ENCODE measurements around the gene TK1. TPM values are rescaled to one million over a fixed set of nuclear protein-coding genes. Genes with fewer than 3 reads are reported as not detected.
"Not testable (repeated sequence)": the region's sequence is repeated elsewhere in the genome, so short reads cannot be mapped to it uniquely, and the experiment has no call there.

The TK1 gene
- total RNA-seq (2014; rRNA removed; shearing (Covaris generic)): 76.8 and 84.5 TPM in 2 replicates

DNA sequence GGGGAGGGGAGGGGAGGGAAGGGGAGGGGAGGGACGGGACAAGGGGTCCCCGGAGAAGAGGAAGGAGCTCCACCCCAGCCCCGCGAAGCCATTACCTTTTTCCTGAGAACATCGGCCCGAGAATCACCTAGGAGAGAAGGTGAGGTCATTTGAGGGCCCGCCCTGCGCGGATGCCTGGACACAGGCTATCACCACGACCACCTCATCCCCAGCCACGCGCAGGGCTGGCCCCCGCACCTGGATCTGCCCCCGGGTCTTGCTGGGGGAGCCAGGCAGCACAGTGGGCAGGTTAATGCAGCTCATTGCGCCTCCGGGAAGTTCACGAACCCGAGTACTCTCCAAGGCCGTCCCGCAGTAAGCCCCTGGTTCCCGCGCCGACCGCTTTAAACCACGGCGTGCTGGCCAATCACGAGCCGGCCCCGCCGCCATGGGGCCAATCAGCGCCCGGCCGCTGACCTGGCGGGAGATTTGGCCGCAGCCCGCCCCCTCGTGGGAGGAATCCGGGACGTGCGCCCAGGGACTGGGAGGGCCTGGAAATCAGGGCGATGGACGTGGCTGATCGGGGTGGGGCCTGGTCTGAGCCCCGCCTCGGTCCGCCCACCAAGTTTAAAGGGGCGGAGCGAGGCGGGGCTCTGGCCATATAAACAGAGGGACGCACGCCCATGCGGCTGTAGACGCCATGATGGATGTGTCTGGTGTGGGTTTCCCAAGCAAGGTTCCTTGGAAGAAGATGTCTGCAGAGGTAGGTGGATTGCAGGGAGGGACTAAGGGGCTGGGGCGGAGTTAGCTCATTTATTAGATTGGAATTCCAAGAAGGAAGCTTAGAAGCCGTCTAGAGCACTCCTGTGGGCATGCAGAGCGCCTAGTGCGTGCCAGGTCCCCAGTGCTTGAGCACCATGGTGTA is at the start of gene TK1, which contains the start of gene AFMID:
TK1 (minus strand) TSS at position 361 of the 904 bp plus-strand sequence; CDS start at position 303, 58 bp downstream.
AFMID (plus strand) TSS at position 671 of the 904 bp plus-strand sequence; CDS start at position 680, 9 bp downstream.
- in situ Hi-C loops (cut with HindIII; ENCODE audit: low sequenced_read_pairs): no loop called here
- peak; percentile 99 for DNase-seq (ENCODE audit: low spot score)

GRCh38 chr17:78235885-78236284 is 49.0 kb upstream of the TK1 start:
- DNase-seq (ENCODE audit: low spot score): no peak
- in situ Hi-C loops (cut with HindIII; ENCODE audit: low sequenced_read_pairs): no loop called here

GRCh38 chr17:78235022-78235421 is 48.2 kb upstream of the TK1 start:
- DNase-seq (ENCODE audit: low spot score); in situ Hi-C loops (cut with HindIII; ENCODE audit: low sequenced_read_pairs): not testable (repeated sequence)

GRCh38 chr17:78234261-78234865 is 47.5 kb upstream of the TK1 start:
- in situ Hi-C loops (cut with HindIII; ENCODE audit: low sequenced_read_pairs): no loop called here
- DNase-seq (ENCODE audit: low spot score): no peak

DNA sequence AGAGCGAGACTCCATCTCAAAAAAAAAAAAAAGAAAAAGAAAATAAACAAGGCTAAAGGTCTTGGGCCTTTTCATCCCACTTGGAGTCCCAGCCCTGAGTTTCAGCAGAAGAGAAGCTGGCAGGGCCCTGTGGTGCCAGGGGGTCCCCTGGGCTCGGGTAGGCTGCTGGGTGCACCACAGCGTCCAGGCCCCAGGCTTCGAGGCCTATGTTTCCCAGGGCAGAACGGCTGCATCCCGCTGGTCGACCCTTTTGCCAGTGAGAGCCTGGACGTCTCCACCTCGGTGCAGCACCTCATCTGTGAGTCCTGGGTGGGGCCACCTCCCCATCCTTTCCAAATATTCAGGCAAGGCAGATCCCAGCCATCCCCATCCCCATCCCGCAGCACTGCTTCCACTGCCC is 46.8 kb upstream of the TK1 start:
- DNase-seq (ENCODE audit: low spot score): no peak
- in situ Hi-C loops (cut with HindIII; ENCODE audit: low sequenced_read_pairs): no loop called here

DNA sequence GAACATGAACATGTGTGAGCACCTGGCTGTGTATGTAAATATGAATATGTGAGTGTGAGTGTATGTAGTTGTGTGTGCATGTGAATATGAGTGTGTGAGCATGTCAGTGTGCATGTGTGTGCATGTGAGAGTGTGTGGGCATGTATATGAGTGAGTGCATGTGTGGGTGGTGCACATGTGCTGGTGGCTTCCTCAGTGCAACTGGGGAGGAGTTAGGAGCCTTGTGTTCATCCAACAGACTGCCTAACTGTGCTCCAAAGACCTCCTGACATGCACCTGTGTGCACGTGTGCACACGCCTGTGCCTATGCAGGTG is 46.0 kb upstream of the TK1 start:
- in situ Hi-C loops (cut with HindIII; ENCODE audit: low sequenced_read_pairs): no loop called here
- no peak for DNase-seq (ENCODE audit: low spot score)

DNA sequence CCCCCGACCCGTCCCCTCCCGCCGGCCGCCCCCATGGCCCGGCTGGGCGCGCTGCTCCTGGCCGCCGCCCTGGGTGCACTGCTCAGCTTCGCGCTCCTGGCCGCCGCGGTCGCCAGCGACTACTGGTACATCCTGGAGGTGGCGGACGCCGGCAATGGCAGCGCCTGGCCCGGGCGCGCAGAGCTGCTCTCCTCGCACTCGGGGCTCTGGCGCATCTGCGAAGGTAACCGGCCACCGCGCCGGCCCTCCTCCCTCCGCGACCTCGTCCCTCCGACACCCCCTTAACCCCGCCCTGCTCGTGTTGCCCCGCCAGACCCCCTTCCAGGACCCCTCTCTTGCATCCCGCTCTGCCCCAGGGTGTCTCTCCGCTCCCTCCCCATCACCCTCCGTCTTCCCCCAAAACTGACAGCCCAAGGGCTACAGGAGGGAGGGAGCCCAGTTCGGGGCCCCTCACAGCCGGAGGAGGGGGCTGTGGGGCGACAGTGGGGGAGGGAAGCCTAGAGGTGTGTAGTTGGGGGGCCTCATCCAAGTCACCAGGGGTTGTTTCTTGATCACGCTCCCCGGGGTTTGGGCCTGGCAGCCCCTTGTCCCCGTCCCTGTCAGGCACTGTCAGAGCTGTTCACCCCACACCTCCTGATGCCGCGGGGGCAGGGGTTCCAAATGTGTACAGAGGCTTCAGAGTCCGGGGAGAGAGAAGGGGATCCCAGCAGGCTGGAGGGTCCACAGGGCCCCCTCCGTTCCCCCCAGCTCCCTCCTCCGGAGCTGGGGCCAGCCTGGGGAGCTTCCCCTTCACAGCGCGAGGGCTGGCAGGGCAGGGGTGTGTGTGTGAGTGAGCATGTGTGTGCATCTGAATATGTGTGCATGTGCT is 45.4 kb upstream of the TK1 start:
- in situ Hi-C loops (cut with HindIII; ENCODE audit: low sequenced_read_pairs): no loop called here
- no peak for DNase-seq (ENCODE audit: low spot score)

- in situ Hi-C loops (cut with HindIII; ENCODE audit: low sequenced_read_pairs): no loop called here
- no peak for DNase-seq (ENCODE audit: low spot score)
These were observed 44.4 kb upstream of the TK1 start, which contains the start of gene TMEM235 for GRCh38 chr17:78230996-78231935. TSS of gene TMEM235 (plus strand) at chr17:78231631. CDS start at chr17:78232024, 393 bp downstream.

DNA sequence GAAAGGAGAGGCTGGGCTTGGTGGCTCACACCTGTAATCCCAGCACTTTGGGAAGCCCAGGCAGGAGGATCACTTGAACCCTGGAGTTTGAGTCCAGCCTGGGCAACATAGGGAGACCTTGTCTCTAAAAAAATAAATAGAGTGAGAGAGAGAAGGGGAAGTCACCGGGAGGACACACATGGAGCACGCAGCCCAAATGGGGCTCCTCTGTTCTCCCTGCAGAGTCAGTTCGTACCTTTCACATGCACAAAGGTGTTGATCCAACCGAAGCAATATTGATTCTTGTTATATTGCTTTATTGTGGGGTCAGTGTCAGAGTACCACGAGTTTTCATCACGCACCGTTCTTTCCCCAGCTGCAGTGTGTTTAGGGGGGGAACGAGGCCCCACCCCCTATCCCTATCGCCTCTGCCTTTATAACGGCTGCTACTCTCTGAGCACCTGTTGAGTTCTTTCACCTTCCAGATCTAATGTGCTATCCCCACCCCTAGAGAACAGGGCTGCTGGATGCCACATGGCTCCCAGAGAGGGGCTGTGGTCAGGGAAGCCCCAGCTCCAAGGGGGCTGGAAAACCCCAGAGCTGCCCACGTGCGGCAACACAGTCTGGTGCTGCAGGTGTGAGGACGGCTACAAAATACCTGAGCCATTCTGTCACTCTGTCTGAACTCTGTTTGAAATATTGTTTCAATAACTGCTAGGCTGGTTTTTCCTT is 43.6 kb upstream of the TK1 start:
- in situ Hi-C loops (cut with HindIII; ENCODE audit: low sequenced_read_pairs): no loop called here
- DNase-seq (ENCODE audit: low spot score): no peak

DNA sequence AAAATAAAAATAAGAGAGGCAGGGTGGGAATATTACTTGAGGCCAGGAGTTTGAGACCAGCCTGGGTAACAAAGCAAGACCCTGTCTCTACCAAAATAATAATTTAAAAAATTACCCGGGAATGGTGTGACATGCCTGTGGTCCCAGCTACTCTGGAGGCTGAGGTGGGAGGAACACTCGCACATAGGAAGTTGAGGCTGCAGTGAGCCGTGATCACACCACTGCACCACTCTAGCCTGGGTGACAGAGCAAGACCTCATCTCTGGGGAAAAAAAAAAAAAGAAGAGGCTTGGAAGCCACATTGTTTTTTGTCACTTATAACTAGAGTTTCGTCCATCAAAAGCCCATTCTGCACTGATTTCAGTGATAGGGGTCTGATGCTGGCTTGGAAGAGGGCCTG is 41.3 kb upstream of the TK1 start:
- in situ Hi-C loops (cut with HindIII; ENCODE audit: low sequenced_read_pairs): no loop called here
- DNase-seq (ENCODE audit: low spot score): no peak

- DNase-seq (ENCODE audit: low spot score): peak; percentile 27
These were observed 40.6 kb upstream of the TK1 start for GRCh38 chr17:78227455-78227916.

DNA sequence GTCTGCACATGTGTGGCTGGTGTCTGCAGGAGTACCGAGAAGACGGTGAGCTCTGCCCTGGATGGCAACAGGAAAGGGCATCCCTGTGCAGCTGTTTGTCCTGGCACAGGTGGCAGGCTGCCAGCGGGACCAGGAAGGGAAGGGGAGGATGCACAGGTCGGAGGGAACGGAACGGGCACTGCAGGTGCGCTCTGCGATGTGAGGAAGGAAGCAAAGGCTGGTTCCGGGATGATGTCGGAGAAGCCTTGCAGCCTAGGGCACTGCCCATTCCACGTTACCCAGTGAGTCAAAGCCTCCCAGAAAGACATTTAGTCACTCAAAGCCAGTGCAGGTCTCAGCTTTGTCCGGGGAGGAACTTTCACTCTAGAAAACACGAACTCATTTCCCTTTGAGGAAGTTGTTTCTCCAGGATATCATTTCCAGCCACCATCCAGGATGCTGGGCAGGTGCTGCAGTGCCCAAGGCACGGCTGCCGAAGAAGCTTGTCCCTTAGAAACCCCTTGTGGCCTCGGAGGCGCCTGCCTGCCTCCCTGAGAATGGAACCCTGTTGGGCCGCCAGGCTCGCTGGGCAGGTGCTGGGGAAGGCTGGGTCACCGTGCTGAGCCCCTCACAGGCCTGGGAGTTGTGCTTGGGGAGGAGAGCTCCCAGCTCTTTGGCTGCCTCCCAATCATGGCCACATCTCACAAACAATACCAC is 40.1 kb upstream of the TK1 start:
- in situ Hi-C loops (cut with HindIII; ENCODE audit: low sequenced_read_pairs): no loop called here
- no peak for DNase-seq (ENCODE audit: low spot score)

More at GRCh38 chr17:78227455-78227916, 40.6 kb upstream of the TK1 start:
- in situ Hi-C loops (cut with HindIII; ENCODE audit: low sequenced_read_pairs): no loop called here

- in situ Hi-C loops (cut with HindIII; ENCODE audit: low sequenced_read_pairs): no loop called here
- peak; percentile 11 for DNase-seq (ENCODE audit: low spot score)
These were observed 39.4 kb upstream of the TK1 start for GRCh38 chr17:78226055-78226758.

- no peak for DNase-seq (ENCODE audit: low spot score)
- in situ Hi-C loops (cut with HindIII; ENCODE audit: low sequenced_read_pairs): no loop called here
These were observed 38.4 kb upstream of the TK1 start for GRCh38 chr17:78225088-78225865.

DNA sequence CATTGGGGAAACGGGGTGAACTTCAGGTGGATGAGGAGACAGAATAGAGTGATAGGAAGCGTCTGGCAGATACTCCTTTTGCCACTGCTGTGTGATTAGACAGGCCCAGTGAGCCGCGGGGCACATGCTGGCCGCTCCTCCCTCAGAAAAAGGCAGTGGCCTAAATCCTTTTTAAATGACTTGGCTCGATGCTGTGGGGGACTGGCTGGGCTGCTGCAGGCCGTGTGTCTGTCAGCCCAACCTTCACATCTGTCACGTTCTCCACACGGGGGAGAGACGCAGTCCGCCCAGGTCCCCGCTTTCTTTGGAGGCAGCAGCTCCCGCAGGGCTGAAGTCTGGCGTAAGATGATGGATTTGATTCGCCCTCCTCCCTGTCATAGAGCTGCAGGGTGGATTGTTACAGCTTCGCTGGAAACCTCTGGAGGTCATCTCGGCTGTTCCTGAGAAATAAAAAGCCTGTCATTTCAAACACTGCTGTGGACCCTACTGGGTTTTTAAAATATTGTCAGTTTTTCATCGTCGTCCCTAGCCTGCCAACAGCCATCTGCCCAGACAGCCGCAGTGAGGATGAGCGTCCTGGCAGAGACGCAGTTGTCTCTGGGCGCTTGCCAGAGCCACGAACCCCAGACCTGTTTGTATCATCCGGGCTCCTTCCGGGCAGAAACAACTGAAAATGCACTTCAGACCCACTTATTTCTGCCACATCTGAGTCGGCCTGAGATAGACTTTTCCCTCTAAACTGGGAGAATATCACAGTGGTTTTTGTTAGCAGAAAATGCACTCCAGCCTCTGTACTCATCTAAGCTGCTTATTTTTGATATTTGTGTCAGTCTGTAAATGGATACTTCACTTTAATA is 37.6 kb upstream of the TK1 start:
- DNase-seq (ENCODE audit: low spot score): peak; percentile 83
- in situ Hi-C loops (cut with HindIII; ENCODE audit: low sequenced_read_pairs): no loop called here

All from G401 (cell line).